Measurements from ENCODE around the gene RANBP17.
"Not testable (repeated sequence)": the region's sequence is repeated elsewhere in the genome, so short reads cannot be mapped to it uniquely, and the experiment has no call there.

The RANBP17 gene

DNA sequence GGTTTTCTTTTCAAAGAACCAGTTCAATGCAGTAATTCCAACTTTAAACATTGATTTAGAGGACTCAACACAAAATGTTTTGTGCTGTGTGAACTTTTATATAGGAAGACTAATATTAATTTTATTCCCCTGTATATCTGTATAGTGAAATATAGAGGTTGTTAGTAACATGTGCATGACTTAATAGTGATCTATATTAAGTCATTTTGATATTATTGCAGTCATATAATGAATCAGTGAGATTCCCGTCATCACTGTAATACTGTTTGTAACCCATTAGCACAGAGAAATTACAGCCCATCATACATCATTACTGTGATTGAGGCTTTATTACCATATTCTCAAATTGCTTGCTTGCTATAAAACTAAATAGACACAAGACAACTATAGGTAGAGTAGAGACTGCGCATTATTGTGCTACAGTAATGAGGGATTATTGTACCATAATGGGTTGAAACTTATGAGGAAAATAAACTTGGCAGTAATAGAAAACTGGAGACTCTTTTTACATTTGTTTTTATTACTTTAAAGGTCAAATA is 170.7 kb downstream of the RANBP17 start:
- no peaks in the 10 kb centered on the region for H3K27me3 ChIP-seq (ENCODE audit: control insufficient read depth, insufficient read depth, low read length)
- H3K36me3 ChIP-seq (ENCODE audit: control insufficient read depth, insufficient read depth, low read length), result no peaks in the 10 kb centered on the region
- H3K9me3 ChIP-seq (ENCODE audit: control insufficient read depth, insufficient read depth, low read length), result no peaks in the 10 kb centered on the region
- no peak overlapping the region for H3K4me3 ChIP-seq (ENCODE audit: low read depth, low read length)
- no peak overlapping the region for H3K9ac ChIP-seq (ENCODE audit: low read depth, low read length)
- no peaks in the 10 kb centered on the region for H3K4me1 ChIP-seq (ENCODE audit: control insufficient read depth, insufficient read depth, low read length)

DNA sequence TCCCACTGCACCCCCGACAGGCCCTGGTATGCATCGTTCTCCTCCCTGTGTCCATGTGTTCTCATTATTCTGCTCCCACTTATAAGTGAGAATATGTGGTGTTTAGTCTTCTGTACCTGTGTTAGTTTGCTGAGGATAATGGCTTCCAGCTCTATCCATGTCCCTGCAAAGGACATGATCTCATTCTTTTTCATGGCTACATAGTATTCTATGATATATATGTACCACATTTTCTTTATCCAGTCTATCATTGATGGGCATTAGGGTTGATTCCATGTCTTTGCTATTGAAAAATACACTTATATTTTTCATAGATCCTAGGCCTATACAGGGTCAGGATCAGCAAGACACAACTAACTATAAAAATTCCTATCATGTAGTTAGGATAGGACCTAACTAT is 180.1 kb downstream of the RANBP17 start:
- not testable (repeated sequence) for H3K9ac ChIP-seq (ENCODE audit: low read depth, low read length); H3K4me3 ChIP-seq (ENCODE audit: low read depth, low read length); H3K36me3 ChIP-seq (ENCODE audit: control insufficient read depth, insufficient read depth, low read length); H3K27me3 ChIP-seq (ENCODE audit: control insufficient read depth, insufficient read depth, low read length); H3K9me3 ChIP-seq (ENCODE audit: control insufficient read depth, insufficient read depth, low read length); H3K4me1 ChIP-seq (ENCODE audit: control insufficient read depth, insufficient read depth, low read length)

DNA sequence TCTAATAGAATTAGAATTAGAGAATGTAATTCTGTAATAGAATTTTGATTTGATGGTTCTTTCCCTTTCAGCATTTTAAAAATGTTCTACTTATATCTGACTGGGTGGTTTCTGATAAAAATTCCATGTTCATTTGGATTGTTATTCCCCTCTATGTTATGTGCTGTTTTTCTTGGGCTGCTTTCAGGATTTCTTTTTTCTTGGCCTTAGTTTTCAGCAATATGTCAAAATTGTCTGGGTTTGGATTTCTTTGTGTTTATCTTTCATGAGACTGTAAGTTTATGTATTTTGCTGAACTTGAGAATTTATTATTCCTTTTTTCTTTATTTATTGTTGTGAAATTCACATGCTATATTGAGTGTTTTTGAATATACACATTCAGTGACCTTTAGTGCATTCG is 189.1 kb downstream of the RANBP17 start:
- Histone ChIP-seq H3K36me3 (ENCODE audit: control insufficient read depth, insufficient read depth, low read length) (no peaks in the 10 kb centered on the region), H3K9ac (ENCODE audit: low read depth, low read length) (no peak overlapping the region), H3K27me3 (ENCODE audit: control insufficient read depth, insufficient read depth, low read length) (no peaks in the 10 kb centered on the region), H3K4me3 (ENCODE audit: low read depth, low read length) (no peak overlapping the region), H3K4me1 (ENCODE audit: control insufficient read depth, insufficient read depth, low read length) (no peaks in the 10 kb centered on the region), H3K9me3 (ENCODE audit: control insufficient read depth, insufficient read depth, low read length) (peaks cover 12% of the 10 kb centered on the region)

DNA sequence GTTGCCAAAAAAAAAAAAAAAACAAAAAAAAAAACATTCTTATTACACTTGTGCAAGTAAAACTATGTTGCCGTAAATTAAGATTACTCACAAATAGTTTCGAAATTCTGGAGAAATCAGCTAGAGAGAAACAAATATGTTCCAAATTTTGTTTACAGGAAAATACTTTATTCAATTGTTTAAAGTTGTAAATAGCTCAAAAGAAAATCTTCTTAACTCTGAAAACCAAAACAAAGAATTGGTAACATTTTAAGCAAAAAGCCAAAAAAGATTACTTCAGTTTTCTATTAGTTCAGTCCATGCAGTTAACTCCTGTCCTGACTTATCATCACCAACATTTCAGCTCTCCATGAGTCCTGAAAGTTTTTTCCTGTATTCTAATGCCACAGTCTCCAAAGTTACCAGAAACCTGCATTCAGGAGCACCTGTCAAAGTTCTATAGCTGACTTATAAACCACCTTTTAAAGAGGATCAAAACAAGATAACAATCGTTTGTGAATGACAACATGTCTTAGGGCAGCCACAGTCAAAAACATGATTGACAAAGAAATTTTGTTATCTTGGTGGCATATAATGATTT is 194.1 kb downstream of the RANBP17 start:
- Histone ChIP-seq H3K36me3 (ENCODE audit: control insufficient read depth, insufficient read depth, low read length) (no peaks in the 10 kb centered on the region), H3K27me3 (ENCODE audit: control insufficient read depth, insufficient read depth, low read length) (no peaks in the 10 kb centered on the region), H3K9ac (ENCODE audit: low read depth, low read length) (no peak overlapping the region), H3K4me1 (ENCODE audit: control insufficient read depth, insufficient read depth, low read length) (no peaks in the 10 kb centered on the region), H3K9me3 (ENCODE audit: control insufficient read depth, insufficient read depth, low read length) (peaks cover 21% of the 10 kb centered on the region), H3K4me3 (ENCODE audit: low read depth, low read length) (no peak overlapping the region)

DNA sequence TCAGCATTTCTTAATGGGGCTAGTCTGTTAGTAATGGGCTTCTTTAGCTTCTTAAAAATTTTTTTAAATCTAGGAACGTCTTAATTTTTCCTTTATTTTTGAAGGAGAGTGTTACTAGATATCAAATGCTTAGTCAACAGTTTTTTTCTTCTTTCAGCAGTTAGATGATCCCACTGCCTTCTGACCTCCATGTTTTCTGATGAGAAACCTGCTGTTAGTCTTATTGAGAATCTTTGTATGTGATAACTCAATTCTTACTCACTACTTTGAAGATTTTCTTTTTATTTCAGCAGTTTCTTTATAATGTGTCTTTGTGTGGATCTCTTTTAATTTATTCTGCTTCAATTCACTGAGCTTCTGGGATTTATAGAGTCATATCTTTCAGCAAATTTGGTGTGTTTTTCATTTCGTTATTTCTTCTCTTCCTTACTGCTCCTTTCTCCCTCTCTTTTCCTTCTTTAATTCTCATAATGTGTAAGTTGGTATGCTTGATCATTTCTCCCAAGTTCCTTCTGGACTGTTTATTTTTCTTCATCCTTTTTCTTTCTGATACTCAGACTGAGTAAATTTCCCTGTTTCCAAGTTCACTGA is 205.8 kb downstream of the RANBP17 start:
- no peak overlapping the region for H3K9ac ChIP-seq (ENCODE audit: low read depth, low read length)
- H3K27me3 ChIP-seq (ENCODE audit: control insufficient read depth, insufficient read depth, low read length), result no peaks in the 10 kb centered on the region
- no peak overlapping the region for H3K4me3 ChIP-seq (ENCODE audit: low read depth, low read length)
- H3K4me1 ChIP-seq (ENCODE audit: control insufficient read depth, insufficient read depth, low read length), result no peaks in the 10 kb centered on the region
- H3K9me3 ChIP-seq (ENCODE audit: control insufficient read depth, insufficient read depth, low read length), result peaks cover 23% of the 10 kb centered on the region
- H3K36me3 ChIP-seq (ENCODE audit: control insufficient read depth, insufficient read depth, low read length), result no peaks in the 10 kb centered on the region

DNA sequence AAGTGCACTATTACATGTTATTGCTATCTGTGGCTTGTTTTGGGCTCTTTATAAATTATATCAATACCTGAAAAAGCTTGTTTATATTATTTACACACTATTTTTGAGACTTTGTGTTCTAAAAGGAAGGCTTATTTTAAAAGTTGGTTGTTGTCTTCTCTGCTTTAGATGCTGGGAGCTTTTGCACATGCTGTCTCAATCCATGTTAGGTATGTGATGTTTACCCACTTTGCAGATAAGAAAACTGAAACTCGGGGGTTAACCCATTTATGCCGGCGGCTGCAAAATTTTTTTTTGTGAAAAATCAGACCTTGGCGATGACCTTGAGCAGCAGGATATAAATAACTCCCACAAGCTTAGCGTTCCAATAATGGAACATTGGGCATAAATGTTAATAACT is 212.9 kb downstream of the RANBP17 start:
- no peaks in the 10 kb centered on the region for H3K4me1 ChIP-seq (ENCODE audit: control insufficient read depth, insufficient read depth, low read length)
- H3K9ac ChIP-seq (ENCODE audit: low read depth, low read length), result no peak overlapping the region
- no peak overlapping the region for H3K4me3 ChIP-seq (ENCODE audit: low read depth, low read length)
- no peaks in the 10 kb centered on the region for H3K9me3 ChIP-seq (ENCODE audit: control insufficient read depth, insufficient read depth, low read length)
- no peaks in the 10 kb centered on the region for H3K36me3 ChIP-seq (ENCODE audit: control insufficient read depth, insufficient read depth, low read length)
- H3K27me3 ChIP-seq (ENCODE audit: control insufficient read depth, insufficient read depth, low read length), result no peaks in the 10 kb centered on the region

DNA sequence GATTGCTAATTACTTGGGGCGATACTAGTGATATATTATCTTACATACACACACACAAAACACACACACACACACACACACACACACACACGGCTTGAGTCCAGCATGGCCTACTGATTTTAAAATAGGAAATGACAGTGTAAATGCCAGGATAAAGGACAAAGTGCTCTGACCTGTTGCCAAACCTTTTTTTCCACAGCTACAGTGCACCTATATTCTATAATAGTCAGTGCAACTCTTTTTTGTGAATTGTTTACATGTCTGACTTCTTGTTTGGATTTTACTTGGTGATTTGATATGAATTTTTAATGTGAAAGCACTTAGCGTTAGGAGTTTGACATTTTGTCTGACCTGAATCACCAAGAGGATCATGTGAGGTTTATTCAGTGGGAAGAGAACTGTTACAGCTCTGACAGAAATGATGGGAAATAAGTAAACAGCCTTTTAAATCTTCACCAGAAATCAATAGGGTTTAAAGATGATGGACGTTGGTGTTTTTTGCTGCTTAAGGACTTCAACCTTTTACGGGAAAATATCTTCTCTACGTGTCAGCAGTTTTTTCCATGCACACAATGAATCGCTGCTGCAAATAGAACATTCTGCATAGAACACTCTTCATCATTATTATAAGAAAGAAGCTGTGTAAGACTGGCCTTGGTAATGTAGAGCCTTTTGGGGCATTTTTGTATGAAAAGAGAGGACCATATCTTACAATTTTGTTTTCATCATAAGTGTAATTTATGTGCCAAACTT is 218.5 kb downstream of the RANBP17 start:
- Histone ChIP-seq H3K9ac (ENCODE audit: low read depth, low read length) (no peak overlapping the region), H3K4me3 (ENCODE audit: low read depth, low read length) (no peak overlapping the region), H3K36me3 (ENCODE audit: control insufficient read depth, insufficient read depth, low read length) (no peaks in the 10 kb centered on the region), H3K4me1 (ENCODE audit: control insufficient read depth, insufficient read depth, low read length) (no peaks in the 10 kb centered on the region), H3K27me3 (ENCODE audit: control insufficient read depth, insufficient read depth, low read length) (no peaks in the 10 kb centered on the region), H3K9me3 (ENCODE audit: control insufficient read depth, insufficient read depth, low read length) (no peaks in the 10 kb centered on the region)

DNA sequence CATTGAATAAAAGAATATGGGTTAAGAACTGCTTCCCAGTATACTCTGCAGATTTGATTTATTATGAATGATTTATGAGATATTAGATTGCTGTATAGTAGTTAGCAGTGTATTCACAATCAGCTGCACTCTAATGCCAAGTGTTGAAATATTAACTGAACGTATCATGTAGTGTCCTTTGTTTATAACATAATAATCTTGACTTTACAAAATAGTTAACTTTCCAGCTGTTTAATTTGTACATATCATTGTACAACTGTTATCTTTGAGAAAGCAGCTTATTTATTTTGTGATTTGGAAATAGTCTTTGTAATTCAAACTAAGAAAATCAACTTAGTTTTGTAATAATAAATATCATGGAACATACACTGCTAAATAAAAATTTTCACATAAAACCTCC is 219.5 kb downstream of the RANBP17 start:
- no peaks in the 10 kb centered on the region for H3K4me1 ChIP-seq (ENCODE audit: control insufficient read depth, insufficient read depth, low read length)
- H3K4me3 ChIP-seq (ENCODE audit: low read depth, low read length), result no peak overlapping the region
- no peaks in the 10 kb centered on the region for H3K9me3 ChIP-seq (ENCODE audit: control insufficient read depth, insufficient read depth, low read length)
- no peaks in the 10 kb centered on the region for H3K36me3 ChIP-seq (ENCODE audit: control insufficient read depth, insufficient read depth, low read length)
- no peak overlapping the region for H3K9ac ChIP-seq (ENCODE audit: low read depth, low read length)
- no peaks in the 10 kb centered on the region for H3K27me3 ChIP-seq (ENCODE audit: control insufficient read depth, insufficient read depth, low read length)

DNA sequence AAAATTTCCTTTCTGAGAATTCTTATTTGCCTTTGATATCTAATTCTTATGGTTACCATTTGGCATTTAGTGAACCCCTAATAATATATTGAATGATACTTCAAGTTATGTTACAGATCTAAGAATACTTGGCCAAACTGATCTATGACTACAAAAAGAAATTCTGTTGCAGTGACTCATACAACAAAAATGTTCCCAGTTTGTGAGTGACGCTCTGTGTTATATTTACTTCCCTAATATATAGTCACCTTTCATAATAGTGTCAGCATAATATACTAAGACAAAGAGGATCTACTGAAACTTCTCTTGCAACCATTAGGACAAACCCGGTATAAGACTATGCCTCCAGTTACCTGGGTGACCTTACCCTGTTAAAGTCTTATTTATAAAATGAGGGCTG is 230.4 kb downstream of the RANBP17 start:
- Histone ChIP-seq H3K27me3 (ENCODE audit: control insufficient read depth, insufficient read depth, low read length) (no peaks in the 10 kb centered on the region), H3K4me3 (ENCODE audit: low read depth, low read length) (no peak overlapping the region), H3K9me3 (ENCODE audit: control insufficient read depth, insufficient read depth, low read length) (no peaks in the 10 kb centered on the region), H3K36me3 (ENCODE audit: control insufficient read depth, insufficient read depth, low read length) (no peaks in the 10 kb centered on the region), H3K9ac (ENCODE audit: low read depth, low read length) (no peak overlapping the region), H3K4me1 (ENCODE audit: control insufficient read depth, insufficient read depth, low read length) (peaks cover 13% of the 10 kb centered on the region)

DNA sequence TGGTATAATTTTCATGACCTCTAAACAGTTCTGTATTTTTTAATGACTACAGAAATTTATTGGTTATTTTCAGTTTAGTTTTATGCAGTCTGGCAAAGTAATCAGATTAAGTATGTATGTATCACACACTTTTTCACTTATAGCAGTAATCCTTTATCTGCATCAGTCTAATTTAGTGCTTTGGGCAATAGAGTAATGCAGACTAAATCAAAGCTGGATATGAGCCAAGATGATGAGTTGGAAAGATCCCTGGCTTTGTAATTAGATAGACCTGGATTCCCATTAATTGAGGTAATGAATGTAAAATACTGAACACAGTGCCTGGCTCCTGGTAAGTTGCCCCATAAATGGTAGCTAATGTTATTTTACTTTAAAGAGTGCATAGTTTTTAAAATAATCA is 231.8 kb downstream of the RANBP17 start:
- Histone ChIP-seq H3K4me1 (ENCODE audit: control insufficient read depth, insufficient read depth, low read length) (peaks cover 13% of the 10 kb centered on the region), H3K36me3 (ENCODE audit: control insufficient read depth, insufficient read depth, low read length) (no peaks in the 10 kb centered on the region), H3K4me3 (ENCODE audit: low read depth, low read length) (no peak overlapping the region), H3K27me3 (ENCODE audit: control insufficient read depth, insufficient read depth, low read length) (no peaks in the 10 kb centered on the region), H3K9ac (ENCODE audit: low read depth, low read length) (no peak overlapping the region), H3K9me3 (ENCODE audit: control insufficient read depth, insufficient read depth, low read length) (no peaks in the 10 kb centered on the region)

DNA sequence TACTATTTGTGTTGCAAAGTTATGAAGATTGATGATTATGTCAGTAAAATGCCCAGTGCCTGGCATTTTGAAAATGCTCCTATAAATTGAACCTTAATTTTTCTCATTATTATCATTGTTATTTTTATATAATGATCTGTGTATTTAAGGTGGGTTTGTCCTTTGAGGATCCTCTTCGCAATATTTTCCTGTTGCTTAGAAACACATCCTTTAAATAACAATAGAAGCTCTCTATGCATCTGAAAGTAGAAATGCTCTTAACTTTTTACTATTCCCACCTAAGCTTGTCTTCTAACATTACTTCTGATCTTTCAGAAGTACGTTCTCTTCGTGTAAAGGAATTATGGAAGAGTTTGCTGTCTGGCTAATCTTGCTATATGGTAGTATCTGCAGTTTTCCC is 232.5 kb downstream of the RANBP17 start:
- Histone ChIP-seq H3K4me1 (ENCODE audit: control insufficient read depth, insufficient read depth, low read length) (peaks cover 13% of the 10 kb centered on the region), H3K36me3 (ENCODE audit: control insufficient read depth, insufficient read depth, low read length) (no peaks in the 10 kb centered on the region), H3K9ac (ENCODE audit: low read depth, low read length) (no peak overlapping the region), H3K9me3 (ENCODE audit: control insufficient read depth, insufficient read depth, low read length) (no peaks in the 10 kb centered on the region), H3K27me3 (ENCODE audit: control insufficient read depth, insufficient read depth, low read length) (no peaks in the 10 kb centered on the region), H3K4me3 (ENCODE audit: low read depth, low read length) (no peak overlapping the region)
